ENCODE results near the gene GPI. TPM values are rescaled to one million over a fixed set of nuclear protein-coding genes. Genes with fewer than 3 reads are reported as not detected.

The GPI gene
- total and polyA plus RNA-seq, 2 of the 13 experiments (the other 11 are each of a cell fraction or from before 2014, with no cell fraction given) = 147 to 167 TPM

DNA sequence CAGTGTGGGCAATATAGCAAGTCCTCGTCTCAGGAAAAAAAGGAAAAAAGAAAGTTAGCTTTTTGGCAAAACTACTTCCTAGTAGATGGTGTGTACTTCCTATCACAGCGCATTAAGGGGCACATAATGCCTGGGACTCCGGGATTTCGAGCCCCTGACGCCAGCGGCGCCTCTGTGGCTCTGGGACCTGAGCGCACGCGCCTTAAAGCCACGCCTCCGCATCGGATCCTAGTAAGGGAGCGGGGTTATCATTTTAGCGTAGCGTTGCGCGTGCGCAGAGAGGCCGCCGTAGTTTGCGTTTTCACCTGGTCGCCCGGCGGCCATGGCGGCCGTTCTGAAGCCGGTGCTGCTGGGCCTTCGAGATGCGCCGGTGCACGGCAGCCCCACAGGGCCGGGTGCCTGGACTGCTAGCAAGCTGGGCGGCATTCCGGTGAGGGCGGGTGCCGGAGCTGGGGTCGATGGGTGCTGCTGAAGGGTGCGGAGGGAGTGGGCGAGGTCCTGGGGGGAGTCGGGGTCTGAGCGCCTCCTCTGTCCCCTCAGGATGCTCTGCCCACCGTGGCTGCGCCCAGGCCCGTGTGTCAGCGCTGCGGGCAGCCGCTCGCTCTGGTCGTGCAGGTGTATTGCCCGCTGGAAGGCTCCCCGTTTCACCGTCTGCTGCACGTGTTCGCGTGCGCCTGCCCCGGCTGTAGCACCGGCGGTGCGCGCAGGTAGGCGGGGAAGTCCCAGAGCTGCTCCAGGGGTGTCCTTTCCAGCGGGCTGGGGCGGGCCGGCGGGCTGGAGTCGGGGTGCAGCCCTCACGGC is 39.3 kb downstream of the GPI start, which contains the start of gene PDCD2L (continued):
- TF ChIP-seq ZBTB10 (CRISPR knock-in tag; IDR thresholded peaks at IDR 0.05; ENCODE audit: borderline replicate concordance) (peak; percentile 31; the same call in 1 of the 2 replicates), ZNF563 (CRISPR knock-in tag; IDR thresholded peaks at IDR 0.05) (peak; percentile 72), ZNF879 (CRISPR knock-in tag; IDR thresholded peaks at IDR 0.05) (no peak; the same call in 1 of the 2 replicates), ZNF891 (CRISPR knock-in tag; IDR thresholded peaks at IDR 0.05) (peak; percentile 63), TBX2 (CRISPR knock-in tag; IDR thresholded peaks at IDR 0.05; ENCODE audit: borderline replicate concordance) (peak; percentile 75; the same call in 1 of the 2 replicates), SNAPC2 (CRISPR knock-in tag; IDR thresholded peaks at IDR 0.05) (no peak), HMGXB3 (CRISPR knock-in tag; IDR thresholded peaks at IDR 0.05; ENCODE audit: borderline replicate concordance) (0 out of 2 replicates have a peak, but pooled peaks have one; percentile 55), EHMT2 (IDR thresholded peaks at IDR 0.05; ENCODE audit: borderline replicate concordance, low read depth, low read length) (no peak), SP1 (IDR thresholded peaks at IDR 0.05) (no peak), SP1 (CRISPR knock-in tag; IDR thresholded peaks at IDR 0.05) (peak; percentile 53; the same call in 1 of the 2 replicates), ISL2 (CRISPR knock-in tag; IDR thresholded peaks at IDR 0.05) (peak; percentile 52; the same call in 1 of the 2 replicates)
- TF ChIP-seq, protein P1, sequence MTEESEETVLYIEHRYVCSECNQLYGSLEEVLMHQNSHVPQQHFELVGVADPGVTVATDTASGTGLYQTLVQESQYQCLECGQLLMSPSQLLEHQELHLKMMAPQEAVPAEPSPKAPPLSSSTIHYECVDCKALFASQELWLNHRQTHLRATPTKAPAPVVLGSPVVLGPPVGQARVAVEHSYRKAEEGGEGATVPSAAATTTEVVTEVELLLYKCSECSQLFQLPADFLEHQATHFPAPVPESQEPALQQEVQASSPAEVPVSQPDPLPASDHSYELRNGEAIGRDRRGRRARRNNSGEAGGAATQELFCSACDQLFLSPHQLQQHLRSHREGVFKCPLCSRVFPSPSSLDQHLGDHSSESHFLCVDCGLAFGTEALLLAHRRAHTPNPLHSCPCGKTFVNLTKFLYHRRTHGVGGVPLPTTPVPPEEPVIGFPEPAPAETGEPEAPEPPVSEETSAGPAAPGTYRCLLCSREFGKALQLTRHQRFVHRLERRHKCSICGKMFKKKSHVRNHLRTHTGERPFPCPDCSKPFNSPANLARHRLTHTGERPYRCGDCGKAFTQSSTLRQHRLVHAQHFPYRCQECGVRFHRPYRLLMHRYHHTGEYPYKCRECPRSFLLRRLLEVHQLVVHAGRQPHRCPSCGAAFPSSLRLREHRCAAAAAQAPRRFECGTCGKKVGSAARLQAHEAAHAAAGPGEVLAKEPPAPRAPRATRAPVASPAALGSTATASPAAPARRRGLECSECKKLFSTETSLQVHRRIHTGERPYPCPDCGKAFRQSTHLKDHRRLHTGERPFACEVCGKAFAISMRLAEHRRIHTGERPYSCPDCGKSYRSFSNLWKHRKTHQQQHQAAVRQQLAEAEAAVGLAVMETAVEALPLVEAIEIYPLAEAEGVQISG (CRISPR knock-in tag; IDR thresholded peaks at IDR 0.05) = peak; percentile 78
- TF ChIP-seq, protein P2, sequence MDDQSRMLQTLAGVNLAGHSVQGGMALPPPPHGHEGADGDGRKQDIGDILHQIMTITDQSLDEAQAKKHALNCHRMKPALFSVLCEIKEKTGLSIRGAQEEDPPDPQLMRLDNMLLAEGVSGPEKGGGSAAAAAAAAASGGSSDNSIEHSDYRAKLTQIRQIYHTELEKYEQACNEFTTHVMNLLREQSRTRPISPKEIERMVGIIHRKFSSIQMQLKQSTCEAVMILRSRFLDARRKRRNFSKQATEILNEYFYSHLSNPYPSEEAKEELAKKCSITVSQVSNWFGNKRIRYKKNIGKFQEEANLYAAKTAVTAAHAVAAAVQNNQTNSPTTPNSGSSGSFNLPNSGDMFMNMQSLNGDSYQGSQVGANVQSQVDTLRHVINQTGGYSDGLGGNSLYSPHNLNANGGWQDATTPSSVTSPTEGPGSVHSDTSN (CRISPR knock-in tag; IDR thresholded peaks at IDR 0.05; ENCODE audit: borderline replicate concordance) = peak; percentile 87
- TF ChIP-seq, protein P3, sequence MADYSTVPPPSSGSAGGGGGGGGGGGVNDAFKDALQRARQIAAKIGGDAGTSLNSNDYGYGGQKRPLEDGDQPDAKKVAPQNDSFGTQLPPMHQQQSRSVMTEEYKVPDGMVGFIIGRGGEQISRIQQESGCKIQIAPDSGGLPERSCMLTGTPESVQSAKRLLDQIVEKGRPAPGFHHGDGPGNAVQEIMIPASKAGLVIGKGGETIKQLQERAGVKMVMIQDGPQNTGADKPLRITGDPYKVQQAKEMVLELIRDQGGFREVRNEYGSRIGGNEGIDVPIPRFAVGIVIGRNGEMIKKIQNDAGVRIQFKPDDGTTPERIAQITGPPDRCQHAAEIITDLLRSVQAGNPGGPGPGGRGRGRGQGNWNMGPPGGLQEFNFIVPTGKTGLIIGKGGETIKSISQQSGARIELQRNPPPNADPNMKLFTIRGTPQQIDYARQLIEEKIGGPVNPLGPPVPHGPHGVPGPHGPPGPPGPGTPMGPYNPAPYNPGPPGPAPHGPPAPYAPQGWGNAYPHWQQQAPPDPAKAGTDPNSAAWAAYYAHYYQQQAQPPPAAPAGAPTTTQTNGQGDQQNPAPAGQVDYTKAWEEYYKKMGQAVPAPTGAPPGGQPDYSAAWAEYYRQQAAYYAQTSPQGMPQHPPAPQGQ (CRISPR knock-in tag; IDR thresholded peaks at IDR 0.05; ENCODE audit: borderline replicate concordance) = 0 out of 2 replicates have a peak, but pooled peaks have one; percentile 38
